Activated naive CD4-positive, alpha-beta T cell treated with anti-CD3 and anti-CD28 coated beads, Interleukin-2, amount 50 U/mL, for 16 hours (primary cell): ENCODE measurements around the gene HSPA14.
"Not testable (repeated sequence)": the region's sequence is repeated elsewhere in the genome, so short reads cannot be mapped to it uniquely, and the experiment has no call there.

Experiments
- DNase-seq: peaks from one replicate; pipeline ENCODE4 v3.0.0-alpha.2; 2020

Gene HSPA14

DNA sequence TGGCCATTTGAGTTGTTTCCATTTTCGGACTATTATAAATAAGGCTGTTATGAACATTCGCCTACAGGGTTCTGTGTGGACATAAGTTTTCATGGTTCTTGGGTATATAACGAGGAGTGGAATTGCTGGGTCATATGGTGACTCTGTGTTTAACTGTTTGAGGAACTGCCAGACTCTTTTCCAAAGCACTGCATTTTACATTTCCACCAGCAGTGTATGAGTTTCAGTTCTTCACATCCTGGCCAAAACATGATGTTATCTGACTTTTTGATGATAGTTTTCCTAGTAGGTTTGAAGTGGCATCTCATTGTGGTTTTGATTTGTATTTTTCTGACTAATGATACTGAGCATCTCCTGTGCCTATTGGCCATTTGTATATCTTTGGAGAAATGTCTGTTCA is 46.0 kb downstream of the HSPA14 start:
- DNase-seq: no peak

DNA sequence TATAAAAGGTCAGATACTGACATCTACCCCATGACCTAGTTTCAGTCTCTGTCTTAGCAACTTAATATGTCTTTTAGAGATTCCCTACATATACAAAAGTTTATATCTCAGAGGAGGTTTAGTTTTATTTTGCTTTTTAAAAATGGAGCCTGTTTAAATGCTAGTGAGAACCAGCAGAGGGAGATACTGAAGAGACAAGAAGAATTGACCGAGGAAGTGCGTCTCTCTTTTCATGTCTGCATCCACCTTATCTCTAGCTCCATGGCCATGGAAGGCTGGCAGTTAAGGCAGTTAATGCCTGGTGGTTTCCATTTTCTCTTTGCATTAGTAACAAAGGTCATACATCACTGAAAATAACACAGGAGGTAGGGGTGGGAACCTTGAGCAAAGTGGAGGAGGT is 51.2 kb downstream of the HSPA14 start:
- DNase-seq: no peak

DNA sequence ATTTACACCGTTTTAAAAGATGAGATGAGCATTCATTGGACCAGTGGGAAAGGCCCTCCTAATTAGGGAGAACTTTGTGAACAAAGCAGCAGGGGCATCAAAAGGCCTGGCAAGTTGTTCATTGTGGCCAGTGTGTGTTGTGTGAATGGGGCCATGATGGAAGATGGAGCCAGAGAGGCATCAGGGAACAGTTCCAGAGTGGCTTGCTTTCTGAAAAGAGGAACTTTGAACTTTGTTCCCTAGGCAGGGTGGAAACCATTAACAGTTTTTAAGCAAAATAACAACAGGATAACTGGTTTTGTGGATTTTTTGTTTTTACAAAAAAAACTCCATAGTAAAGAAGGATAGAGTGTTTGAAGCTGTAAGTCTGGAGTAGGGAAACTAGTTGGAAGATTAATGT is 53.0 kb downstream of the HSPA14 start:
- no peak for DNase-seq

DNA sequence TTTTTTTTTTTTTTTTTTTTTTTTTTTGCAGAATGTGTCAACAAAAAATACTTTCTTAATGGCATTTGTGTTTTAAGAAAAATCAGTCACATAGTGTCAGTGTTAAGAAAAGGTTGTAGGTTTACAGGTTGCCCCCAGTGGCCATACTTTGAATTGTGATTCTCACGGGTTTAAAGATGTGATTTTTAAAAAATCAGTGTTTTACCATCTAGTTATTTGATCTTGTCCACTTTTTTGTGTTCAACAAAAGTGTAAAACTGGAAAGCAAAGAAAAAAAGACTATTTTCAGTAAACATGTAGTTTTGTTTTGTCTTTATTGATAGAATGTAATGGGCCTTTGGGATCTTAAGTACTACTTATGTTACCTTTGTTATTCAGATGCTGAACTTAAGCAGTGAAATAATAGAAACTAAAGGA is 66.2 kb downstream of the HSPA14 start:
- DNase-seq: no peak

DNA sequence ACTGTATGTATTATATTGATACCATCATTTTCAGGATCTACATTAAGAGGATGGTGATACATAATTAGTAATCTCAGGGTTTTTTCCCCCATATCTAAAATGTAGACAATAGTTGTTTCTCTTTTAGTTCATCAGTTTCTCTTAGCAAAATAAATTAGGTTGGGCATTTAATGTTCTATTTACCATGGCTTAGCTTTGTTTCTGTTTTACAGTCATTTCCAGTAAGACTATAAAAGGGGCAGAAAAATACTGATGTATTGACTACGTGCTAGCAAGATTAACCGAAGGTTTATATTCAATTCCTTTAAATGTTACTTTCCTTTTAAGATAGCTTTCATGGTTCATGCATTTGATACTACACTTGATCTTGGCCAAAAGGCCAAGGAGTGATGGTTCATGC is 66.8 kb downstream of the HSPA14 start:
- no peak for DNase-seq

DNA sequence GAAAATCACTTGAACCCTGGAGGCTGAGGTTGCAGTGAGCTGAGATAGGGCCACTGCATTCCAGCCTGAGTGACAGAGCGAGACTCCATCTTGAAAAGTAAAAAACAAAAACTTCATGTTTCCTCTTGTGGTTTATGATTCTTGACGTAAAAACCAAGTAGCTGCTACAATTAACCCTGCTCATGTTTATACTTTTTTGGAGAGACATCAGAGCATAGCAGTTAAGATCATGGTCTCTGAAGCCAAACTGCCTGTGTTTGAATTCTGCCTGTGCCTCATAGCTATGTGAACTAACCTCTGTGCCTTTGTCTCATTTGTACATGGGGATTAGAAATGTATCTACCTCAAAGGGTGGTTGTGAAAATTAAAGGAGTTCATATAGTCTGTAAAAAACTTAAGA is 67.8 kb downstream of the HSPA14 start:
- DNase-seq: no peak

DNA sequence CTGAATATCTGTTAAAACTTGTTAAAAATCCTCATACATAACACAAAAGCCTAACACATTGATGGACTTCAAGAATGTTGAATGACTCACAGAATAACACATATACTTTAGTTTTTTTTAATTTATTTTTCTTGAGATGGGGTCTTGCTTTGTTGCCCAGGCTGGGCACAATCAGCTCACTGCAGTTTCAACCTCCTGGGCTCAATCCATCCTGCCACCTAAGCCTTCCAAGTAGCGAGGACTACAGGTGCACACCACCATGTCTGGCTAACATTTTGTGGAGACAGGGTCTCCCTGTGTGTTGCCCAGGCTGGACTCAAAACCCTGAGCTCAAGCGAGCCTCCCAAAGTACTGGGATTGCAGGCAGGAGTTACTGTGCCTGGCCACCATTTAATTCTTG is 68.7 kb downstream of the HSPA14 start:
- no peak for DNase-seq

DNA sequence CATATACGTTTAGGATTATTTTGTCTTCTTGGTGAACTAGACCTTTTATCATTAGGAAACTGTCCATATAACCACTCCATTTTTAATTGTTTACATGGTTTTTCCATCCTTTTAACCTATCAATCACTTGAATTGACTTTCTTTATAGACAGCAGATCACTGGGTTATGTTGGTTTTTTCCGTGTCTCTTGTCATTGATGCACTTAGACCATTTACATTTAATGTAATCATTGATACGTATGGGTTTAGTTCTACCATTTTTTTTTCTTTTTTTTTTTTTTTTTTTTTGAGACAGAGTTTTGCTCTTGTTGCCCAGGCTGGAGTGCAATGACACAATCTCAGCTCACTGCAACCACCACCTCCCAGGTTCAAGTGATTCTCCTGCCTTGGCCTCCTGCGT is 69.5 kb downstream of the HSPA14 start:
- DNase-seq: not testable (repeated sequence)

DNA sequence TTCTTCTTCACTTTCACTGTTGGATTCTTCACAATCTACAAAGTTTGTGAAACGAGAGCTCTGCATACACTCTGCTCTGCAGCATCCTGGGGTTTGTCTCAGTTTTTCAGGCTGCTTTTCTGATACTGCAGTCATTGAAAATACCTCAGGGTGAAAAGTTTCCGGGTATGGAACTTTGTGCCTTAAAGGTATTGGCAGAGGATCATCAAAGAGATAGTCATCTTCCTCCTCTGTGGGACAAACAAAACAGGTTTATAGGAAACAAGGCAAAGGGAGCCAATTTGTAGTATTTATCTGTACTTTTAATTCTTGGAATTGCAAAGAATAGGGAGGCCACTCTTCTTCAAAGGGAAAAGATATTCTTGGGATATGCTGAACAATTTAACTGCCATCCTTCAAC is 71.0 kb downstream of the HSPA14 start:
- DNase-seq: no peak

DNA sequence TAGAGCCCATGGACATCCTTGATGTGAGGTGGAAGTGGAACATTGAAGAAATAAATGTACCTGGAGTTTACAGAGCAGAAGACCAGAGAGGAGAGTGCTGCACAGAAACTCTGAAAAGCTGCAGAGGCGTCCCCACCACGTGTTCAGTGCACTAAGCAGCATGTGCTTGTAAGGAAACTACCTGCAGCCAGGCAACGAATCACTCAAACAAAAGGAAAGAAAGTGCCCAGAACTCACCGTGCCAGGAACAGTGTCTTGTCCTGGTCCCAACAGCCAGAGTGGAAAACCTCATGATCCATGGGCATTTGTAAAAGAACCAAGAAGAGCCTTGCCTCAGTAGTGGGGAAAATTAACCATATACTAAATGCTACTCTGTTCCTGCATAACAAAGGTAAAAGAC is 72.8 kb downstream of the HSPA14 start:
- no peak for DNase-seq

DNA sequence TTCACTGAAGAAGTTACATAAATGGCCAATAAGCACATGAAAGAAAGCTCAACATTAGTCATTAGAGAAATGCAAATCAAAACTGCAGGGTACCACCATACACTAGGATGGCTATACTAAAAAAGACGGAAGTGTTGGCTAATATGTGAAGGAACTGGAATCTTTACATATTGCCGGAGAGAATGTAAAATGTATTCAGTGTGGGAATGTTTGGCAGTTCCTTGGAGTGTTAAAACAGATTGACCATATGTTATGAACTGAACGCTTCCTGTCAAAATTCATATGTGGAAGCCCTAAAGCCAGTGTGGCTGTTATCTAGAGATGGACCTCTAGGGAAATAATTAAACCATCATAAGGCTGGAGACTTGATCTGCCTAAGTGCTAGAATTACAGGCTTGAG is 73.7 kb downstream of the HSPA14 start:
- no peak for DNase-seq

DNA sequence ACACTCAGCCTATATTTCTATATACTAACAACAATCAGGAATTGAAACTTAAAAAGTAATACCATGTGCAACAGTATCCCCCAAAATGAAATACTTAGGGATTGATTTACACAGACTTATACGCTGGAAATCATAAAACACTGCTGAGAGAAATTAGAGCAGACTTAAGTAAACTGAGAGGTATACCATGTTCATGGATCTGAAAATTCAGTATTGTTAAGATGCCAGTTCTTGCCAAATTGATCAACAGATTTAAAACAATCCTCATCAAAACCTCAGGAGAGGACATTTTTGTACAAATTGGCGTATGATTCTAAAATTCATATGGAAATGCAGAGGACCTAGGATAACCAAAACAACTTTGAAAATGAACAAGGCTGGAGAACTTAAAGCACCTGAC is 78.5 kb downstream of the HSPA14 start:
- no peak for DNase-seq

DNA sequence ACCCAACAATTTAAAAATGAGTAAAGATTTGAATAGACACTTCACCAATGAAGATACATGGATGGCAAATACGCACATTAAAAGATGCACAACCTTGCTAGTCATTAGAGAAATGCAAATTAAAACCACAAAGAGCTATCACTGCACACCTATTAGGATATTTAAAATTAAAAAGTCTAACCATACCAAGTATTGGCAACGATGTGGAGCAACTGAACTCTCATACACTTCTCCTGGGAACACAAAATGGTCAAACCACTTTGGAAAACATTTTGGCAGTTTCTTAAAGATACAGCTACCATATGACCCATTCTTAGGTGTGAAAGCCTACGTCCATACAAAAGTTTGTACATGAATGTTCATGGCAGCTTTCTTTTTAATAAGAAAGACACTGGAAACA is 79.7 kb downstream of the HSPA14 start:
- DNase-seq: no peak

DNA sequence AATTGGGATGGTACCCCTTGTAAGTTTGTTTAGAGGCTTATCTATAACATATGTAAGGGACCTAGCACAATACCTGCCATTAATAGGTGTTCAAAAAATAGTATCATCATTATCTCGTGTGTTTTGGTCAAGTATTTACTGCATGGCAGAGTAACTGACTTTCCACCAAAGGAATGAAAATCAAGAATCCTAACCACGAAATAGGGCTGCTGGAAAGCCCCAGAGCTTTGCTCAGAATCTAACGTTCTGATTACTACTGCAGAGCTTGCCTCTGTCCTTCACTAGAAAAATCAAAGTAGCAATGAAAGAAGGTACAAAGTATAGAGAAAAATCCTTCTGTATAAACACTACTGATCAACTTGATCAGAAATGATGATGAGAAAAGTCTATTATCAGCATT is 80.9 kb downstream of the HSPA14 start:
- DNase-seq: no peak
